Aorta (tissue), 5 donors: ENCODE data around the gene FGB. TPM values are rescaled to one million over a fixed set of nuclear protein-coding genes. Genes with fewer than 3 reads are reported as not detected.

Source experiments
- ATAC-seq: fragments of 200-7000 bp; cut with Tn5 transposase; one replicate; pipeline ENCODE4 v1.9.1; 2022; ENCODE audit warnings: moderate library complexity; ENCODE audit not compliant: low FRiP score
- DNase-seq, 2 donors: peaks; one replicate each; pipeline ENCODE4 v3.0.0-alpha.2; 2020
- H3K27ac ChIP-seq, 2 donors: one replicate each; pipeline ENCODE4 v1.5.1; 2013; ENCODE audit warnings: low read length in 2 of 2, mild to moderate bottlenecking in 2 of 2, moderate library complexity in 2 of 2, control low read depth in 1 of 2, inconsistent platforms in 1 of 2, low read depth in 1 of 2
- H3K27me3 ChIP-seq, 2 donors: one replicate each; pipeline ENCODE4 v1.6.1; 2013; ENCODE audit warnings: control low read depth in 1 of 2, low read length in 1 of 2, mild to moderate bottlenecking in 1 of 2, moderate library complexity in 1 of 2; ENCODE audit not compliant: insufficient read depth in 2 of 2, control insufficient read depth in 1 of 2
- H3K36me3 ChIP-seq, 2 donors: one replicate each; pipeline ENCODE4 v1.6.1; 2013; ENCODE audit warnings: control low read depth in 1 of 2, low read length in 1 of 2, mild to moderate bottlenecking in 1 of 2; ENCODE audit not compliant: insufficient read depth in 2 of 2, control insufficient read depth in 1 of 2
- H3K4me1 ChIP-seq, 2 donors: one replicate each; pipeline ENCODE4 v1.6.1; 2013; ENCODE audit warnings: low read length in 2 of 2, control low read depth in 1 of 2, mild to moderate bottlenecking in 1 of 2, moderate library complexity in 1 of 2; ENCODE audit not compliant: insufficient read depth in 2 of 2, control insufficient read depth in 1 of 2
- H3K4me3 ChIP-seq, 2 donors: one replicate each; pipeline ENCODE4 v1.5.1; 2013; ENCODE audit warnings: low read length in 2 of 2, control low read depth in 1 of 2, mild to moderate bottlenecking in 1 of 2
- H3K9me3 ChIP-seq: one replicate; pipeline ENCODE4 v1.6.1; 2013; ENCODE audit warnings: mild to moderate bottlenecking, low read length; ENCODE audit not compliant: control insufficient read depth
- WGBS, 2 donors: extraction: QIAGEN DNeasy Blood & Tissue Kit; methylation state at CpG; one replicate each; pipeline ENCODE4 v1.1.7; 2013; 5-methylcytosine and 5-hydroxymethylcytosine counted together
- intact Hi-C, 2 donors: fragments of 100-400 bp; cut with DNase I; formaldehyde crosslinking; loops; one replicate each; pipeline versions ENCODE4 v1.14.2 to v1.15.0; 2022
- polyA plus RNA-seq, 2 donors: library from polyadenylated mRNA; stranded (reverse); fragments of 200-250 nt; gene quantifications; one replicate each; pipeline ENCODE4 v1.2.3, GENCODE V29; 2013
- total RNA-seq, 2 donors: library from RNA; stranded (reverse); fragmentation: NEBNext Ultra II Directional; extraction: Animal tissue kit (Norgen Biotek cat#: 25700); gene quantifications; one replicate each; pipeline ENCODE4 v1.2.1, GENCODE V29; 2021
- donor health status: healthy with polysubstance abuse.
- donor health status: Bipolar disorder and iron deficiency.
- donor health status: DM: no; HTN: no; CAD: no.
- donor health status: DM: no; HTN: no; CAD: no.
- donor health status: DM: yes; HTN: yes; CAD: no.

Gene FGB
- total and polyA plus RNA-seq, 4 donors = 1.9 TPM; not detected in 3

DNA sequence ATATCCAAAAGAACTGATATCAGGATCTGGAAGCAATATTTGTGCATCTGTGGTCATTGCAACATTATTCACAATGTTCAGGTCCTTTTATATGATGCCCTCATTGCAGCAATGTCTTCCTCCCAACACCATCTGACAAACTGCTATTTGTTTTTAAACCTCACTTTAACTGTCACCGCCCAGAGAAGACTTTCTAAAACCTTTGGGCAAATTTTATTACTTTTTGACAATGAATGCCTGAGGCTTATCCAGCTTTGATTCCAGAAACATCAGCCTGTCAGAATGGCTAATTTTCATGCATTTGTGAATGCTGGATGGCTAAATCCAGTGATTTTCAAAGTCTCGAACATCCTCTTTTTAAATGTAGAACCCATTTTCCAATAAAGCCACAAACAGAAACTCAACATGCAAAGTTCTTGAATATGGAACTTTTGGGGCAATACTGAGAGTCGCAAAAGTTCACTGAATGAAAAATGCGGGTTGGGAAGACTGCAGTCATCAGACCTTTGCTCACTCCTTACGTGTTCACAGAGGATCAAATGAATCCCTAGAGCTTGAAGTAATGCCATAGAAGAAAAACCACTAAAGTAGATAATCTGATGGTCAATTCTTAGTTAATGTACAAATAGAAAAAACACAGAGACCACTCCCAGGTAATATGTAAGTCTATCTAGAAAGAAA lies 10.5 kb downstream of the FGB start:
- Histone ChIP-seq H3K36me3 (no peaks in the 10 kb centered on the region), H3K9me3 (no peaks in the 10 kb centered on the region), H3K27ac (no peak overlapping the region), H3K27me3 (no peaks in the 10 kb centered on the region), H3K4me1 (no peaks in the 10 kb centered on the region), H3K4me3 (no peak overlapping the region)
- intact Hi-C loops = no loop called here
- 71 to 78% methylated on average over 5 of the region's 5 CpGs for WGBS, 2 donors
- no peak for DNase-seq
- no peak for ATAC-seq

DNA sequence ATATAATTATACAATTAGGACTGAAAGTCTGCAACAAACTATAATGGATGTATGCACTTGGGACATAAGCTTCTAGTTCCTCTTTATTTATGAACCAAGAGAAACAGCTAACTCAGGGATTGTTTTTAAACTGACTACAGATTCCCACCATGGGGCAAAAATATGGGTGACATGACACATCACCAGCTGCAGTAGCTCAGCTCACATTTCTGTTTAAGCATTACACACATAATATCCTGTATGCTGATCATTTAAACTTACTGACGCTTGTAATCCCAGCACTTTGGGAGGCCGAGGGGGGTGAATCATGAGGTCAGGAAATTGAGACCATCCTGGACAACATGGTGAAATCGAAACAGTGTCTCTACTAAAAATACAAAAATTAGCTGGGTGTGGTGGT lies 11.5 kb downstream of the FGB start:
- no peak overlapping the region for H3K27ac ChIP-seq
- DNase-seq = no peak
- intact Hi-C loops = no loop called here

GRCh38 chr4:154577324-154577723 lies 14.5 kb downstream of the FGB start:
- WGBS, 2 donors = 67 to 73% methylated on average over 2 of the region's 2 CpGs
- no peak for ATAC-seq
- no peaks in the 10 kb centered on the region for H3K4me1 ChIP-seq
- no peaks in the 10 kb centered on the region for H3K36me3 ChIP-seq
- no peaks in the 10 kb centered on the region for H3K27me3 ChIP-seq
- intact Hi-C loops = no loop called here
- H3K4me3 ChIP-seq = no peak overlapping the region
- no peak overlapping the region for H3K27ac ChIP-seq
- no peaks in the 10 kb centered on the region for H3K9me3 ChIP-seq
- no peak for DNase-seq

More for the DNA sequence above, 11.5 kb downstream of the FGB start:
- Histone ChIP-seq H3K27me3 (no peaks in the 10 kb centered on the region), H3K4me3 (no peak overlapping the region), H3K4me1 (no peaks in the 10 kb centered on the region), H3K36me3 (no peaks in the 10 kb centered on the region), H3K9me3 (no peaks in the 10 kb centered on the region)
- WGBS, 2 donors = 86 to 87% methylated on average over 3 of the region's 3 CpGs
- ATAC-seq = no peak

GRCh38 chr4:154578919-154579318 lies 16.1 kb downstream of the FGB start:
- H3K27me3 ChIP-seq = no peaks in the 10 kb centered on the region
- H3K9me3 ChIP-seq = no peaks in the 10 kb centered on the region
- no peak for ATAC-seq
- H3K4me3 ChIP-seq = no peak overlapping the region
- no peak for DNase-seq
- intact Hi-C loops = no loop called here
- 36 to 38% methylated on average over 1 of the region's 1 CpG for WGBS, 2 donors
- H3K36me3 ChIP-seq = no peaks in the 10 kb centered on the region
- no peaks in the 10 kb centered on the region for H3K4me1 ChIP-seq
- no peak overlapping the region for H3K27ac ChIP-seq

- no peaks in the 10 kb centered on the region for H3K27me3 ChIP-seq
- ATAC-seq (no peak), DNase-seq (no peak)
- intact Hi-C loops = no loop called here
- no peaks in the 10 kb centered on the region for H3K4me1 ChIP-seq
- no peak overlapping the region for H3K4me3 ChIP-seq
- no peaks in the 10 kb centered on the region for H3K36me3 ChIP-seq
- H3K9me3 ChIP-seq = no peaks in the 10 kb centered on the region
- H3K27ac ChIP-seq = no peak overlapping the region
Observed at GRCh38 chr4:154579927-154580326, 17.1 kb downstream of the FGB start.

DNA sequence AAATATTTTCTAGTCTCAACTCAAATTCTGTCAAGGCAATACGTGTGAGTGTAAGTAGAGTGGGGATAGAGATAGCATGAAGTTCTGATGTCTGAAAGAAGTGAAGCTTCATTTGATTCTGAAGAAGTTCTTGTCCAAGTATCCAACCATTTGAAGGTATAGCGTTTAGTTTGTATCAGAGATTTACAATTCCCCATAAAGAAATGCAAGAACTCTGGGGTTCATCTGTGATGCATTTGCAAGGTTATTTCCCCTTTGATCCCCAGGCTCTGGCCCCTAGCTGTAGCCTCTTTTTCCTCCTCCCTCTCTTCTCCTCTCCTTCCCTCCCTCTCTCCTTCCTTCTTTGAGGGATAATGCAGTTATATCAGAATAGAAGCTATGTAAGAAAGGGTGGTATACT lies 19.9 kb downstream of the FGB start:
- H3K4me1 ChIP-seq = no peaks in the 10 kb centered on the region
- H3K4me3 ChIP-seq = no peak overlapping the region
- intact Hi-C loops = no loop called here
- H3K9me3 ChIP-seq = no peaks in the 10 kb centered on the region
- H3K27me3 ChIP-seq = no peaks in the 10 kb centered on the region
- no peaks in the 10 kb centered on the region for H3K36me3 ChIP-seq
- DNase-seq (no peak), ATAC-seq (no peak)
- no peak overlapping the region for H3K27ac ChIP-seq
- 20 to 50% methylated on average over 2 of the region's 2 CpGs for WGBS, 2 donors

DNA sequence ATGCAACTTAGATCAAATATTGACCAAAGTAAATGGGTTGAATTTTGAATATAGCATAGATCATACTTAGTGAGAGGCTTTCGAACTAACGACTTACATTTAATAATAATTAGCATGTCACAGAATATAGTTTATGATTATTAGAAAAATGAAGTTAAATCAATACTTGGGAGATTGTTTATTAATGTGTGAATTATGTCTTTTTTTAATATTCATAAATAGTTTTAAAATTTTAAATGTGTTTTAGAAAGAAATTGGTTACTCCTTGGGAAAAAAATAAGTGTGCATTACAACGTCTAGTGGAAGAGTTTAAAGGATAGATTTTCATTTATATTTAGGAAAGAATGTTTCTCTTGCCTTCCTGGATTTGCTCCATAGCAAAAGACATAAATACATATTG lies 20.4 kb downstream of the FGB start:
- no peak overlapping the region for H3K4me3 ChIP-seq
- 76 to 80% methylated on average over 3 of the region's 3 CpGs for WGBS, 2 donors
- no peaks in the 10 kb centered on the region for H3K27me3 ChIP-seq
- ATAC-seq (no peak), DNase-seq (no peak)
- intact Hi-C loops = no loop called here
- no peaks in the 10 kb centered on the region for H3K4me1 ChIP-seq
- no peak overlapping the region for H3K27ac ChIP-seq
- no peaks in the 10 kb centered on the region for H3K36me3 ChIP-seq
- no peaks in the 10 kb centered on the region for H3K9me3 ChIP-seq

GRCh38 chr4:154583677-154584076 lies 20.9 kb downstream of the FGB start:
- DNase-seq (no peak), ATAC-seq (no peak)
- Histone ChIP-seq H3K9me3 (no peaks in the 10 kb centered on the region), H3K36me3 (no peaks in the 10 kb centered on the region), H3K27me3 (no peaks in the 10 kb centered on the region), H3K4me1 (no peaks in the 10 kb centered on the region), H3K4me3 (no peak overlapping the region), H3K27ac (no peak overlapping the region)
- intact Hi-C loops = no loop called here

DNA sequence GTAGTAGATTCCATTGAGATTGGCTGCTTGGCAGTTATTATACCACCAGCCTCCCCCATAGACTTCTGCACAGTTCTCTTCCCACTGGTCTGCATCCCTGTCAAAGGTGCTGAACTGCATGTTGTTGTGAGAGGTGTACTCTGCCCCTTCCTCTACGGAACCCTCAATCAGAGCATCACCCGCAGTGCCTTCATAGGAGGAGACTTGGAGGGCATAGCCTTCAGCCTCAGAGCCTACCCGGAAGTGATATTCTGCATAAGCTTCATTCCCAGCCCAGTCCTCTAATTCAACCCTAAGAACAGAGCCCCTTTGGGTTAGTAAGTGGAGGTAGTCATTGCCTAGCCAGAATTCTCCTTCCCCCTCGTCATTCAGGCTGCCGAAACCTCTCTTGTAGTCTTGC lies 21.4 kb downstream of the FGB start:
- DNase-seq (no peak), ATAC-seq (no peak)
- H3K27me3 ChIP-seq = no peaks in the 10 kb centered on the region
- intact Hi-C loops = no loop called here
- H3K4me1 ChIP-seq = no peaks in the 10 kb centered on the region
- H3K27ac ChIP-seq = no peak overlapping the region
- no peaks in the 10 kb centered on the region for H3K9me3 ChIP-seq
- H3K4me3 ChIP-seq = no peak overlapping the region
- WGBS, 2 donors = 85 to 89% methylated on average over 5 of the region's 5 CpGs
- no peaks in the 10 kb centered on the region for H3K36me3 ChIP-seq
